Stimulated activated CD4-positive, alpha-beta T cell treated with anti-CD3 and anti-CD28 coated beads, Interleukin-15, amount 100 ng/mL, for 48 hours (primary cell): ENCODE data around the gene ANKRD28.
"Not testable (repeated sequence)": the region's sequence is repeated elsewhere in the genome, so short reads cannot be mapped to it uniquely, and the experiment has no call there.

Experiments
- DNase-seq, 2 donors: peaks; one replicate each; pipeline ENCODE4 v3.0.0-alpha.2; 2020; ENCODE audit warnings: low read depth in 2 of 2

ANKRD28 gene

DNA sequence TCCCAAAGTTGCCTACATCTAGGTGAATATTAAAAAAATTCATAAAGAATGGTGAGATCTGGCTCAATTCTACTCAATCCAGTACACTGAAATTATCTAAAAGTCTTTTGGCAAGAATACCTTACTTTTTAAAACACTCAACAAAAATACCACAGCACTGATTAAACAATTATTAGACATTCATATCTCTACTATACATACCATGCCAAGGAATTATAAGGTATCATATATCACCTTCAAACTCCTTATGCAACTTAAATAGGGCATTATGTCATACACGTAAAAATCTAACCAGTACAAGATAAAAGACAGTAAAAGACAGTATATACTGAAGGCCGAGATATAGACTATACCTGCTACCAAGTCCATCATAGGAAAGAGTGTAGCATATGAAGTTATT is 6.1 kb upstream of the ANKRD28 start:
- no peak for DNase-seq

DNA sequence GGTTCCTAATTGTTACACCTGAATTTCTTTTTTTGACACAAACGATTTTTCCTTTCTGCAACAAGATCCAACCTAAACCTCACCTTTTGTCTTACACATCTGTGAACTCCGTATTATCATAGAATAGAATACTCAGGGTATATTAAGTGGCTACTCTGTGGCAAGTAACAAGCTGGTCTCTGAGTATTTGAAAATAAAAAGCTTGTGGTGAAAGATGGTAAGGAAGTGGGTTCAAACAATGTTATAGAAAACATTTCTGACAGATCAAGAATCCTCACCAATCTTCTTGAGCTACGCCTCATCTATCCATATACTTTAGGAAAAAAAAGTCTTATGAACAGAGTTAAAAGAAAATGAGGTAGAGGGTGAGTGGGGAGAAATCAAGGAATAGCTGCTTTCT is 3.5 kb upstream of the ANKRD28 start:
- DNase-seq, result no peak

DNA sequence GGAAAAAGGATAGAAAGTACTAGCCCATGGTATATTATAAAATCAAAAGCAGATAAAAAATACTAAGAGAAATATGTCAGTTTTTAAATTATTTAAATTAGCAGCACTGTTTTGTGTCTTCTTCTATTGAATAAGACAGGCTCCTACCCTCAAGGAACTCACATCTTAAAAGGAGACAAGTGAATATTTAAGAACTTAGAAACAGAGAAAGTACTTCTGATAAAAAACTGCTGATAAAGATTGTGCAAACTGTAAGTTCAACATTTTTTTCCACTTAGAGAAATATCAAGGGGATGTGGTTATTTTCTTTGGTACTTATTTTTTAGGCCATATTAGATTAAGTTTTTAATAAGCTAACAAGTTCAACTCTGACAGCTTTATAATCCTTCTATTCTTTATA is 3.0 kb upstream of the ANKRD28 start:
- no peak for DNase-seq

DNA sequence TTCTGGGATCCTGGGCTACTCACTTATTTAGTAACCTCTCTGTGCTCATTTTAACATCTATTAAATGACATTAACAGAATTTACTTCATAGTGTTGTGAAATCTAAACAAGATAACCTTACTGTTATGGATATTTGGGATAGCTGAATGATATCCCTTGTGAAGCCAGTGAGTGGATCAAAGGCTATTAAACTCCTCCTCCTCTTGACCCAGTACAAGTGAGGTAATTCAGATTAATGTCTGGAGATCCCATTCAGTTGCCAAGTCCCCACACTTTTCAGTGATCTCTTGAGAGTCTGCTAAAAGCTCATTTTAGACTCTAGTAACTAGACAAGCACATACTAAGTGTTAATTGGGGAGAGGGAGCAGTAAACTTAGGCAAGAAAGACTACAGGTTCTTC is 2.5 kb upstream of the ANKRD28 start:
- no peak for DNase-seq

DNA sequence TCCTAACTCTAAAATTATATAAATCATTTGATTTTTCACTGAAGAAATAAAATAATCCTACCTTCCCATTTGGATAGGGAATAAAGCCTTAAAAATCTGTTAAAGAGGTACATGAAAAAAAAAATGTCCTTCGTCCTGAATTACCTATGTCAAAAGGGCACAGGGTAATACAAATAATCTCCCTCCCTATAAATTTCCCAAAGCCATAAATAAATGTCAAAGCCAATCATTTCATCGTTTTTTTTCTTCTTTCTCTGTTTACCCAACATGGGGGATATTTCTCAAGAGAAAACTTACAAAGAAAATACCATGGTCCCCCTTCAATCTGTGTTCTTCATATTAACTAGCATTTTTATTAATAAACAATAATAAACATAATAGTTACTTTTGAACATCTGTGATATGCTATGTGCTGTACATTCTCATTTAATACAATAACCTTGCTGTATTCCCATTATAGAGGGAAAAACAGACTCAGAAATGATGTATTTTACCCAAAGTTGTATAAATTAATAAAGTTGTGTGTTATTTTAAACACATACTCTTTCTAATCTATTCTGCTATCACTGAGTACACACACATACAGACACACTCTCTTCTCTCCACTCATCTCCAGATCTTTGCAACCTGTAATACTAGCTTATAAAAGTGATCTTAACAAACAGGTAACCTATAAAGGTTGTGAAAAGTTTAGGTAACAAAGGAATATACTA is 910 bp upstream of the ANKRD28 start:
- DNase-seq, result no peak

DNA sequence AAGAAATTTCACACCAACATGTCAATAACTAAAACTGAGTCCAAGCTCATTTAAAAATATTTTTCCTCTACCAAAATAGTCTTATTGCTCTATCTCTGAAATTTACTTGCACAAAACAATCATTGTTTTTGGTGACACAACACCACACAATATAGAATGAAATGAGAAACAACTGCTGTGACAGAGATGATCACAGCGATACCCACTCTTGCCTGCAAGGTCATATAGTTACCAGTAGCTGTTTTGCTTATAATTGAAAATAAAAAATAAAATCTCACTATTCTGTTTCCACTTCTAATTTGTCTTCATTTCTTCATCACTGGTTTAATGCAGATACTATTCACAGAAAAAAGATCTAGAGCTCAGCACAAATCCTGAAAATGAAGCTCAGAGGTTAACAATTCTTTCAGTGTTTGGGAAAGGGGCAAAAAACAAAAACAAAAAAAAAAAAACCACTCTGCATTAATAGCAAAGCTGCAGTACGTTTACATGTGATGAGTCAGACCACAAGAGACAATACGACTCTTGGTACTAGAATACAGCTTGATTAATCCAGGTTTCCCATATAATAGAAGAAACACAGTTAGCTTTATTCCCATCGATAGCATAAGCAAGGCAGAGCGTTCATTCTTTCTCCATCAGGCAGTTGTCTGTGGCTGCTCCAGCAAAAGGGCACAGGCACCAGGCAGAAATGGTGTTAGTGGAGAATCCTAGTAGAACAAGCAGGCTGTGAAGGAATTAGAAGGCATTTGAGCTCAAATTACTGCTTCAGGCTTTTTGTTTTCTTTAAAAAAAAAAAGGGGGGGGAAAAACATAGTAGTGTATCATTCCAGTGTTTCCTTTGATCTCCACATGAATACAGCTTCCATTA is 773 bp downstream of the ANKRD28 start:
- DNase-seq, result no peak

DNA sequence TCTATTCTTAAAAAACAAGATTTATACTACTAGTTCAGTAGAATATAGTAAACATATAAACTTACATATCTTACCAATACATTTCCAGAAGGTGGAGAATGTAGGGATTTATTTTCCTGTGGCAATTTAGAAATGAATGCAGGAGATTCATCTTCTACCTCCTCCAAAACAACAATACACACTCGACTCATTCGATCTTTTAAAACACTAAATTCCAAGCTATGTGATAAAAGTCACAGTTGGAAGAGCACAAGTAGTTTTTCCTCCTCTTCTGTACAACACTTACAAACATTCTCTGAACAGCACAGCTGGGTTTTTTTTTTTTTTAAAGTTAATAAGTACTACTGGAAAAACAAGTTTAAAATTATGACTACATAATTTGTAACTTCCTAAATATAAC is 1.4 kb downstream of the ANKRD28 start:
- DNase-seq, result no peak

DNA sequence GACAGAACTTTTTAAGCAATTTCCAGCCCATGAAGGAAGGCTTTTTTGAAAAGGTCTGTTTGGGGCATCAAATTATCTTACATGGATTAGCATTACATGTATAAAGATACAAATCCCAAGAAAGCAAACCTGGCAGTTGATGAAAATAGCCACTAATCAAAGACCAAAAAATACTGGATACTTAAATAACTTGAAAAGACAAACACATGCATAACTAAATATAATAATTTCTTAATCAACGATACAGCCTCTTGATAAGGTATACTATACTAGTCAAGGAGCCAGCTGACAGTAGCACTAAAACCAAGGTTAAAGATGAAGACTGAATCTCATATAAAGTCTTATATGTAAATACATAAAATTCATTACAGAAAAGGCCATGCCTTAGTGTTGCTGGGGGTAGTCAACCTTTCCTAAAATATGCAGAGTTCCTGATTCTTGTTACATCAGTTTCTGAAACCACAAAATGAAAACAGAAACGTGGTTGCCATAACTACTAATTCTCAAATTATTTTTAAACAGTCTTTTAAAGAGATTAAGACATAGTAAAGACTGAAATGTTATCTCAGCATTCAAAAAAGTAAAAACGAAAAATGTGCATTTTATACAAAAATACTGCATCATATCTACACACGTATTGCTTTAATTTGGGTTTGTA is 2.0 kb downstream of the ANKRD28 start:
- DNase-seq, result no peak

DNA sequence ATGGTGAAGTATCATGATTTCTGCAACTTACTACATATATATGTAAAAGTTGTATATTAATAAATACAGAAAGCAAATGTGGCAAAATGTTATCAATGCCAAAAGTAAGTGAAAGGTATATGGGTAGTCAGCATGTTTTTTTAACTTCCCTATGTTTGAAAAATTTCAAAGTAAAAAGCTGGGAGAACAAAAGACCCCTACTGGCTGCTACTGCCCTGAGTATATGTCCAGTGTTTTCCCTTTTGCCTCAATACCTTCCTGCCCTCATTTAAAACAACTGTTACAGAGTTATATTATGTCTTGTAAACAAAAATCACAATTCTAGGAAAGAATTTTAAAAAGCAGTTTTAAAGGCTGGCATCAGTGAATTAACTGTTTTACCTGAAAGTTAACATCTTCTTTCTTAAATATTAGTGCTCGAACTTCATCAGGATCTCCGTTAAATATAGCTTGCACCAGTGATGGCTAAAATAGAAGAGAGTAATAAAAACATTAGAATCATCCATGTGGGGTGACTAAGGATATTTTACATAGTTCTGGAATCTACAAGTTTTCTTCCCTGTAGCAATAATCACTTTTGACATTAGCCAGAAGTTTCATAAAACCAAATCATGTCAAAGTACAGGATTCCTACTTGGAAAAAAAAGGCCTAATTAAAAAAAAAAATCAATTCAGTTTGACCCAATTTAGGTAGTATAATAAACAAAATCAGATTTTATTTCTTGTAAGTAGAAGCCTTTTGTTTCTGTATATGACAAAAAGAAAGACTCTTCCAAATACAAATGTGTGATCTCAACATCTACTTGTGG is 2.7 kb downstream of the ANKRD28 start:
- no peak for DNase-seq

DNA sequence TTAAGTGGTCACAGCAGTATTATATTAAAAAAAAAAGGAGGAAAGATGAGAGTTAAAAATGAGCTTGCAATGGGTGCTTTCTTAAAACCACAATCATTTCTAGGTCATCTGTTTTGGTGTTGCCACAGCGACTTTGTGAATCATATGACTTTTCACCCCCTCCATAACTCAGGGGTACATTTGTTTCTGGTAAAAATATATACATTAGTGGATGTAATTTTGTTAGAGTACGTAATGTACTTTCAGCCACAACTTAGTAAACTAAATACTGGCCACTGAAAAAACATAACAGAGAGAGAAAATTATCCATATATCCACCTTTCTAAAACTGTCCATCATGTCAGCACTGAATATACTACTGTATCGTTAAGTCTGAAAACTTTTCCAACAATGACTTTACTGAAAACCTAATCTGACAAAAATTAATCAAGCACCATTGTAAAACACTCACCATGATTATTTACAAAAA is 3.4 kb downstream of the ANKRD28 start:
- no peak for DNase-seq

DNA sequence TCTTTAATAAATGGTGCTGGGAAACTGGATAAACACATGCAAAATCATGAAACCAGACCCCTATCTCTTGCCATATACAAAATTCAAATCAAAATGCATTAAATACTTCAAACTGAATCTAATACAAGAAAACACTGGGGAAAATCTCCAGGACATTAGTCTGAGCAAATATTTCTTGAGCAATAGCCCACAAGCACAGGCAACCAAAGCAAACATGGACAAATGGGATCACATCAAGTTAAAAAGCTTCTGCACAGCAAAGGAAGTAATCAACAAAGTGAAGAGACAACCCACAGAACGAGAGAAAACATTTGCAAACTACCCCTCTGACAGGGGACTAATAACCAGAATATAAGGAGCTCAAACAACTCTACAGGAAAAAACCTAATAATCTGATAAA is 6.3 kb downstream of the ANKRD28 start:
- no peak for DNase-seq

DNA sequence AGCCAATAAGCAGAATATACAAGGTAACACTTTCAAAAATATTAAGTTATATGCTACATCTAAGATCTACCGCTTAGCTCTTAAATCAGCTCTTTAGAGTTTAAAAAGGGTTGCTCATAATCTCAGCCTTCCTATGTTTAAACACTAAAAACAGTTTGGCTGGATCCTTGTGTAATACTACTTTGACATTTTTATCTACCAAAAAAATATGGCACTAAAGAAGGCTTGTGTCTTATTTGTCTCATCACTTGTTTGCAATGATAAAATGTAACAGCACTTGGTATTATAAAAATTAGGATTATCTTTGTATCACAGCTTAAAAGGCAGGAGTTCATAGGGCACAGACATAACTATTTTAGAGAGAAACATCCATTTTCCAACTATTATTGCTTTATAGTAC is 9.8 kb downstream of the ANKRD28 start:
- DNase-seq, result no peak

DNA sequence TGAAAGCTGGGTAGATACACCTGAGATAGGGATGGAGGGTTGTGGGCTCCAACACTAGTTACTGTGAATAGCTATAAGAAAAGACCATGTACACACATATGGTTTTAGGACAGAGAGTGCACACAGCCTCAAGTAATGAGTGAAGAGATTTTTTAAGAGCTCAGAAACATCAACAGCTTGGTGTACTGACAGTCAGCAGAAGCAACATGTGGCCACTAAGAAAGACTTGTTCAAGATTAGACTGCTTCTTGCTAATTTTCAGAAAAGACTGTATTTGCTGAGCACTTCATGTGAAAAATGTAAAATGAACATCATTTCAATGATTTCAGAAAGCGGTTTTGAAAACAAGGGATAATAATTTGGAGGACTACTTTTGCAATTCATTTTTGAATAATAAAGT is 10.3 kb downstream of the ANKRD28 start:
- DNase-seq, result no peak

DNA sequence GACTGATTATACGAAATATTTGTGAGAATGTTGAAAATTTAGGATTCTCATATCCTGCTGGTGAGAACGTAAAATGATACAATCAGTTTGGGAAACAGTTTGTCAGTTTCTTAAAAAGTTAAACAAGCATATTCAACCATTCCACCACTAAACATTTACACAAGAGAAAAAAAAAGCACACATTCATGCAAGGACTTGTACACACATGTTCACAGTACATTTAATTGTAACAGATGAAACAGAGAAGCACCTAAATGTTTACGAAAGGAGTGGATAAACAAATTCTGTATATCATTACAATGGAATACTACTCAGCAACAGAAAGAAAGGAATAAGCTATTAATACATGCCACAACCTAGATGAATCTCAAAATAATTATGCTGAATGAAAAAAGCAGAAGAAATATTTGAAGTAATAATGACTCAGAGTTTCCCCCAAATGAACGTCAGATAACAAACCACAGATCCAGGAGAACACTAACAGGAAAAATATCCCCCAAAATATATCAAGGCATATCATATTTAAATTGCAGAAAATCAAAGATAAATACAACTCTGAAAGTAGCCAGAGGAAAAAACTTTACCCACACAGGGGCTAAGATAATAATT is 14.3 kb downstream of the ANKRD28 start:
- no peak for DNase-seq

DNA sequence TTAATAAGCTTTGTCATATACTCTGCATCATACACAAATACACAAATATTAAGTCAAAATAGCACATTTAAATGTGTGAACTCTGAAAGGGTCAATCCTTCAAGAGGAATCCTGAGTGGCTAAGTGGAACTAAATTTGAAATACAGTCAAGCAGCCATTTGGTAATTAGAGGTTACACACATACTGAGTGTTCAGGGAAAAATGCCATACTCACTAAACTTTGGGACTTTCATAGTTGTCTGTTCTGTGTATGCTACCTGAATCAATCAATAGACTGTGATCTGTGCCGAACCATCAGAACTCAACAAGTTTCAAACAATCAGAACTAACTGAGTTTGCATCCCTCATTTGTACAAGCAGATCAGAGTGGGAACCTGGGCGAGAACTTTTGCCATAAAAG is 15.3 kb downstream of the ANKRD28 start:
- DNase-seq, result no peak

DNA sequence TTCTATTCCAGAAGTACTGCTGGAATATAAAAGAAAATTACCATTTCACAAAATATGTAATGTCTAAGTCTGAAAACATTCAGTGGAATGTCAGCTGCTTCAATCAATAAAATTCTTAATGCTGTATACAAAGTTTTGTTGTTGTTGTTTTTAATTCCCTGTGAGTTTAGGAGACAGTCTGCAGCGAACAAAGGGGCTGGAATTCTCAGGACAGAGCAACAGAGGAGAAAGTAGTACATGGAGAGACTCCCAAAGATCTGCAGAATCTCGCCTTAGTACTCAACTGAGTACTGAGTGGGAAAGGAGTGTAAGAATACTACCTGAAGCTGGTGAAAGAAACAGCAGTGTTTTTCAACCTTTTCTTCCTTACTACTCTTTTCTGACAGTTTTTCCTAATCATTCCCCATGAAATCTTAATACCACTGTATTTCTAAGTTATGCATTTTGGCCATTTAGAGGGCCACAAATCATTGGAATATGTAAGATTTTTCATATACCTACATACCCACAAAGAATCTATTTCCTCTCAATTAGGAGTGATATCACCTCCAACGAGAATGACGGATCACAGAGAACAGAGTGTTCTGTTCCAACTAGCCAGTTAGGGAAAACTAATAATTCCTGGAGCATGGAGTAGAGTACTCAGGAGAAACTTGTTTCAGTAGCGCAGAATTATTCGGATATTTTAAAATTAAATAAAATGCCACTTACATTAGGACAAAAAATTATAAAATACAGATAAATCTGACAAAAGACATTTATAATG is 16.0 kb downstream of the ANKRD28 start:
- no peak for DNase-seq

DNA sequence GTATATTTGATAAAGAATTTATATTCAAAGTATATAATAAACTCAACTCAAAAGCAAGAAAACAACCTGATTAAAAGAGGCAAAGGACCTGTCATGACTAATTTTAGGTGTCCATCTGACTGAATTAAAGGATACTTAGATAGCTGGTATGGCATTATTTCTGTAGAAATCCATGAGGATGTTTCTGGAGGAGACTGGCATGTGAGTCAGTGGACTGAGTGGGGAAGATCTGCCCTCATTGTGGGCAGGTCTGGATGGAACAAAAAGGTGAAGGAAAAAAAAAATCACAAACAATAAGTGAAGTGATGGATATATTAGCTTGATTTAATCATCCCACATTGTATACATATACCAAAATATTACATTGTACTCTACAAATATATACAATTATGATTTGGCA is 16.6 kb downstream of the ANKRD28 start:
- DNase-seq, result no peak

DNA sequence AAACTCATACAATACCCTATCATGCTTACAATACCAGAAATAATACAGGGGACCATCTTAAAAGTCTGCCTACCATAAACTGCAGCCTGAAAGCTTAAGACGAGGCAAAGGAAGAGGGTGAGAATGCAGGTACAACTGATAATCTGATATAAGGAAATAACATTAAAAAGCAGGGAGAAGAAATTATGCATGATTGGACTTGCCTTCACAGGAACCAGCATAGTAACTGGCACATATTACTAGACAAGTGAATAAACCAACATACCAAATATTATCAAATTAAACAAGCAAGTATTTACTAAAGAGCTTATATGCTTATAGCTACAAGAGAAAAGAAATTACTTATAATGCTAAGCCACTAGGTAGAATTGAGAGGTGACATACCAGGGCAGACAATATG is 18.7 kb downstream of the ANKRD28 start:
- DNase-seq, result no peak

DNA sequence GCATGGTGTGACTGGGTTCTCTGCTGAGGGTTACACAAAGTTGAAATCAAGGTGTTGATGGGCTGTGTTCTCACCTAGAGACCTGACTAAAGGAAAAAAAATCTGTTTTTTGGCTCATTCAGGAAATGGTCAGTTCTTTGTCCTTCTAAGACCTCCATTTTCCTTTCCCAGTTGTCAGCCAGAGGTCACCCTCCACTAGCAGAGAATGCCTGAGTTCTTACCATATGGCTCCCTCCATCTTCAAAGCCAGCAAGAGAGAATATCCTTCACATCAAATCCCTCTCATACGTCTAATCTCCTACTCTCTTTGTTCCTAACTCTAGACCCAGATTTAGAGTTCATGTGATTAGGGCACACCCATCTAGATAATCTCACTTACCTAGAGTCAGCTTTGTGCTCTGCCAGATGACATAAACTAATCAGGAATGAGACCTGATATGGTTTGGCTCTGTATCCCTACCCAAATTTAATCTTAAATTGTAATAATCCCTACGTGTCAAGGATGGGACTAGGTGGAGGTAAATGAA is 19.4 kb downstream of the ANKRD28 start:
- no peak for DNase-seq

DNA sequence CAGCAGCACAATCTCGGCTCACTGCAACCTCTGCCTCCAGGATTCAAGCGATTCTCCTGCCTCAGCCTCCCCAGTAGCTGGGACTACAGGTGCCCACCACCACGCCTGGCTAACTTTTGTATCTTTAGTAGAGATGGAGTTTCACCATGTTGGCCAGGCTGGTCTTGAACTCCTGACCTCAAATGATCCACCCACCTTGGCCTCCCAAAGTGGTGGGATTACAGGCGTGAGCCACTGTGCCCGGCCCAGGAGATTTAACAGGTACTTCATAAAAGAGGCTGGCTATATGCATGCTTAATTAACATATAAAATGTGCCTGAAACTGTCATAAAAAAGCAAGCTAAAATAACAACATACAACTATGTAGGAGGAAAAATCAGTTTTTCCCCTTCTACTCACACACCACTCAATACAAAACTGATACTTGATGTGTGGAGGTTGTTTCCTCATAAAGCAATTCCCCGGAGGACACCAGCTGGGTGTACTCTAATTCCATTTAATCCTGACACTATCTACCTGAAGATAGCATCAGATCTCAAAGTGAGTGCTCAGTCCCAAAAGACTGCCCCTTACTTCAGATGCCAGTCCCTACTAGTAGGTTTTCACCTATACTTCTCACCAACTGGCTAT is 22.7 kb downstream of the ANKRD28 start:
- not testable (repeated sequence) for DNase-seq
